Activated CD8-positive, alpha-beta memory T cell treated with anti-CD3 and anti-CD28 coated beads, Interleukin-2, amount 10 ng/mL, durations not matched to agents 7 days and 5 days (primary cell): Measurements from ENCODE around the gene DCAF17. TPM values are rescaled to one million over a fixed set of nuclear protein-coding genes. Genes with fewer than 3 reads are reported as not detected.

Experiments
- ATAC-seq: fragments of 150-1000 bp; cut with Tn5 transposase; one replicate; pipeline ENCODE4 v1.10.0; 2021; ENCODE audit warnings: moderate library complexity
- CTCF ChIA-PET: fragments of 350-600 bp; sonication (Branson Sonifier 250); formaldehyde crosslinking; loops from one replicate; lab custom pipeline; 2021; ENCODE audit warnings: antibody characterized with exemption; lab: Charles Lee
- DNase-seq: peaks from one replicate; pipeline ENCODE4 v3.0.0-alpha.2; 2020
- H3K27ac Mint-ChIP-seq: one replicate; pipeline ENCODE4 v1.8.0; 2021; ENCODE audit warnings: mild to moderate bottlenecking, mixed read lengths
- H3K27me3 Mint-ChIP-seq: one replicate; pipeline ENCODE4 v1.8.0; 2021; ENCODE audit warnings: mixed read lengths
- H3K36me3 Mint-ChIP-seq: one replicate; pipeline ENCODE4 v1.8.0; 2021; ENCODE audit warnings: mild to moderate bottlenecking, mixed read lengths
- H3K4me1 Mint-ChIP-seq: one replicate; pipeline ENCODE4 v1.8.0; 2021; ENCODE audit warnings: mixed read lengths
- H3K4me3 Mint-ChIP-seq: one replicate; pipeline ENCODE4 v1.8.0; 2021; ENCODE audit warnings: mild to moderate bottlenecking, moderate library complexity, mixed read lengths
- H3K9me3 Mint-ChIP-seq: one replicate; pipeline ENCODE4 v1.8.0; 2022; ENCODE audit warnings: low read depth, mixed read lengths
- total RNA-seq, 2 experiments: library from RNA; stranded (reverse); gene quantifications; one replicate each; pipeline ENCODE4 v1.2.3, GENCODE V29; 2021

Gene DCAF17
- total RNA-seq, 2 experiments from 2014 or later: 18.7 to 19.7 TPM

- Mint-ChIP-seq H3K4me3 (no peak overlapping the region), H3K27me3 (peaks cover 65% of the 10 kb centered on the region), H3K36me3 (peaks cover 2% of the 10 kb centered on the region), H3K4me1 (no peaks in the 10 kb centered on the region), H3K27ac (no peak overlapping the region), H3K9me3 (peaks cover 2% of the 10 kb centered on the region)
- no peak for ATAC-seq
- no peak for DNase-seq
- CTCF ChIA-PET: interaction anchor here (0.8 to 1.8 kb wide), 3 partner anchors 20 to 584 kb away, joined by 3 to 4 read pairs (median 3); no protein-coding TSS in a partner anchor
These were observed 97.3 kb downstream of the DCAF17 start for GRCh38 chr2:171531291-171531690.

GRCh38 chr2:171531836-171532450 lies 97.9 kb downstream of the DCAF17 start:
- peaks cover 2% of the 10 kb centered on the region for H3K36me3 Mint-ChIP-seq
- peaks cover 62% of the 10 kb centered on the region for H3K27me3 Mint-ChIP-seq
- CTCF ChIA-PET: interaction anchor here (0.8 to 1.8 kb wide), 2 partner anchors 37 to 585 kb away, joined by 3 to 4 read pairs; no protein-coding TSS in a partner anchor
- H3K27ac Mint-ChIP-seq: no peak overlapping the region
- ATAC-seq (no peak), DNase-seq (no peak)
- peaks cover 2% of the 10 kb centered on the region for H3K9me3 Mint-ChIP-seq
- H3K4me3 Mint-ChIP-seq: no peak overlapping the region
- no peaks in the 10 kb centered on the region for H3K4me1 Mint-ChIP-seq

GRCh38 chr2:171533331-171533730 lies 99.3 kb downstream of the DCAF17 start:
- Mint-ChIP-seq H3K36me3 (peaks cover 2% of the 10 kb centered on the region), H3K27ac (no peak overlapping the region), H3K9me3 (peaks cover 2% of the 10 kb centered on the region), H3K27me3 (peaks cover 60% of the 10 kb centered on the region), H3K4me1 (no peaks in the 10 kb centered on the region), H3K4me3 (no peak overlapping the region)
- no peak for DNase-seq
- no peak for ATAC-seq
- CTCF ChIA-PET: interaction anchor here (1.6 kb wide), 1 partner anchor 19 kb away, joined by 3 read pairs; no protein-coding TSS in a partner anchor

Other genes with a start within 250 kb of the DCAF17 start
- 10 to 100 TPM; 20.4 to 33.7 TPM for gene METTL8, start 236 bp upstream of the DCAF17 start, total RNA-seq
- gene CYBRD1, start 88.2 kb downstream of the DCAF17 start, total RNA-seq: 1 to 10 TPM in 1 of 2 experiments, under 1 TPM in 1; 0.44 to 4.6 TPM